ENCODE data around the gene YWHAB.

Gene YWHAB

GRCh38 chr20:44911264-44911921 lies 25.9 kb downstream of the YWHAB start:
- WGBS = 64% methylated on average over 17 of the region's 21 CpGs
- Histone ChIP-seq H2AFZ (ENCODE audit: low read depth, low read length) (no peak overlapping the region), H3K14ac (ENCODE audit: low read length in 2 of 2) (no peak overlapping the region)

GRCh38 chr20:44912189-44912588 lies 26.7 kb downstream of the YWHAB start:
- Histone ChIP-seq H2AFZ (ENCODE audit: low read depth, low read length) (no peak overlapping the region), H3K4me2 (ENCODE audit: low read length, poor library complexity, severe bottlenecking) (no peak overlapping the region), H2BK12ac (ENCODE audit: low read length in 2 of 2) (no peak overlapping the region), H2BK120ac (ENCODE audit: low read depth, low read length) (no peak overlapping the region), H4K91ac (ENCODE audit: low read length) (no peak overlapping the region), H2BK15ac (ENCODE audit: low read depth, poor library complexity, severe bottlenecking) (no peak overlapping the region), H3K36me3 (ENCODE audit: control insufficient read depth in 1 of 2, insufficient read depth in 2 of 2, low read depth in 1 of 2, low read length in 2 of 2) (peaks cover 31 to 61% of the 10 kb centered on the region in 2 experiments), H3K4me1 (ENCODE audit: control insufficient read depth, insufficient read depth, low read depth, low read length) (peaks cover 9% of the 10 kb centered on the region), H3K79me1 (replicated peaks; ENCODE audit: low read length, poor library complexity, severe bottlenecking) (peaks cover 23% of the 10 kb centered on the region), H3K9ac (ENCODE audit: low read length) (no peak overlapping the region), H3K9me3 (ENCODE audit: control insufficient read depth, low read length) (no peaks in the 10 kb centered on the region), H3K4ac (ENCODE audit: low read depth in 1 of 2, low read length in 2 of 2) (no peak overlapping the region), H3K23ac (ENCODE audit: low read length in 2 of 2) (no peak overlapping the region), H3K27ac (ENCODE audit: low read length, poor library complexity, severe bottlenecking) (no peak overlapping the region), H2BK5ac (ENCODE audit: low read depth, low read length, poor library complexity, severe bottlenecking) (no peak overlapping the region), H3K18ac (ENCODE audit: low read depth in 1 of 2, low read length in 2 of 2) (no peak overlapping the region), H3K14ac (ENCODE audit: low read length in 2 of 2) (no peak overlapping the region), H3K27me3 (ENCODE audit: control insufficient read depth in 1 of 2, insufficient read depth in 1 of 2, low read length in 2 of 2) (no peaks in the 10 kb centered on the region), H4K8ac (ENCODE audit: low read length) (no peak overlapping the region), H3K4me3 (ENCODE audit: insufficient read depth in 1 of 2, low read depth in 1 of 2, low read length in 2 of 2) (no peak overlapping the region), H2AK5ac (ENCODE audit: low read length, severe bottlenecking) (no peak overlapping the region)
- WGBS = 100% methylated on average over 2 of the region's 2 CpGs
- DNase-seq = no peak

More at GRCh38 chr20:44911264-44911921, 25.9 kb downstream of the YWHAB start:
- no peak overlapping the region for H3K27ac ChIP-seq (ENCODE audit: low read length, poor library complexity, severe bottlenecking)
- no peak overlapping the region for H3K4me2 ChIP-seq (ENCODE audit: low read length, poor library complexity, severe bottlenecking)
- H2BK120ac ChIP-seq (ENCODE audit: low read depth, low read length) = no peak overlapping the region
- H2BK5ac ChIP-seq (ENCODE audit: low read depth, low read length, poor library complexity, severe bottlenecking) = no peak overlapping the region
- no peak overlapping the region for H2BK15ac ChIP-seq (ENCODE audit: low read depth, poor library complexity, severe bottlenecking)
- H3K36me3 ChIP-seq (ENCODE audit: control insufficient read depth in 1 of 2, insufficient read depth in 2 of 2, low read depth in 1 of 2, low read length in 2 of 2) = peaks cover 24 to 61% of the 10 kb centered on the region in 2 experiments
- H3K9me3 ChIP-seq (ENCODE audit: control insufficient read depth, low read length) = no peaks in the 10 kb centered on the region
- H3K27me3 ChIP-seq (ENCODE audit: control insufficient read depth in 1 of 2, insufficient read depth in 1 of 2, low read length in 2 of 2) = no peaks in the 10 kb centered on the region
- no peak overlapping the region for H4K91ac ChIP-seq (ENCODE audit: low read length)
- peaks cover 24% of the 10 kb centered on the region for H3K79me1 ChIP-seq (replicated peaks; ENCODE audit: low read length, poor library complexity, severe bottlenecking)
- no peak overlapping the region for H3K23ac ChIP-seq (ENCODE audit: low read length in 2 of 2)
- no peak overlapping the region for H3K4ac ChIP-seq (ENCODE audit: low read depth in 1 of 2, low read length in 2 of 2)
- DNase-seq = peak; percentile 64
- H2AK5ac ChIP-seq (ENCODE audit: low read length, severe bottlenecking) = no peak overlapping the region
- no peak overlapping the region for H3K18ac ChIP-seq (ENCODE audit: low read depth in 1 of 2, low read length in 2 of 2)
- H3K4me1 ChIP-seq (ENCODE audit: control insufficient read depth, insufficient read depth, low read depth, low read length) = peaks cover 9% of the 10 kb centered on the region
- H4K8ac ChIP-seq (ENCODE audit: low read length) = peak overlapping the region; percentile 68
- H3K9ac ChIP-seq (ENCODE audit: low read length) = no peak overlapping the region
- H3K4me3 ChIP-seq (ENCODE audit: insufficient read depth in 1 of 2, low read depth in 1 of 2, low read length in 2 of 2) = no peak overlapping the region
- no peak overlapping the region for H2BK12ac ChIP-seq (ENCODE audit: low read length in 2 of 2)

GRCh38 chr20:44914924-44915323 lies 29.4 kb downstream of the YWHAB start:
- Histone ChIP-seq H3K4me2 (ENCODE audit: low read length, poor library complexity, severe bottlenecking) (no peak overlapping the region), H3K27ac (ENCODE audit: low read length, poor library complexity, severe bottlenecking) (no peak overlapping the region), H2AFZ (ENCODE audit: low read depth, low read length) (no peak overlapping the region), H4K8ac (ENCODE audit: low read length) (no peak overlapping the region), H3K9me3 (ENCODE audit: control insufficient read depth, low read length) (no peaks in the 10 kb centered on the region), H3K4me1 (ENCODE audit: control insufficient read depth, insufficient read depth, low read depth, low read length) (peaks cover 8% of the 10 kb centered on the region), H2AK5ac (ENCODE audit: low read length, severe bottlenecking) (no peak overlapping the region), H2BK15ac (ENCODE audit: low read depth, poor library complexity, severe bottlenecking) (no peak overlapping the region), H2BK12ac (ENCODE audit: low read length in 2 of 2) (no peak overlapping the region), H3K23ac (ENCODE audit: low read length in 2 of 2) (no peak overlapping the region), H2BK120ac (ENCODE audit: low read depth, low read length) (no peak overlapping the region), H3K4me3 (ENCODE audit: insufficient read depth in 1 of 2, low read depth in 1 of 2, low read length in 2 of 2) (no peak overlapping the region), H3K27me3 (ENCODE audit: control insufficient read depth in 1 of 2, insufficient read depth in 1 of 2, low read length in 2 of 2) (no peaks in the 10 kb centered on the region), H4K91ac (ENCODE audit: low read length) (no peak overlapping the region), H3K36me3 (ENCODE audit: control insufficient read depth in 1 of 2, insufficient read depth in 2 of 2, low read depth in 1 of 2, low read length in 2 of 2) (peaks cover 38 to 61% of the 10 kb centered on the region in 2 experiments), H3K79me1 (replicated peaks; ENCODE audit: low read length, poor library complexity, severe bottlenecking) (peaks cover 20% of the 10 kb centered on the region), H3K9ac (ENCODE audit: low read length) (no peak overlapping the region), H3K18ac (ENCODE audit: low read depth in 1 of 2, low read length in 2 of 2) (no peak overlapping the region), H3K4ac (ENCODE audit: low read depth in 1 of 2, low read length in 2 of 2) (no peak overlapping the region), H3K14ac (ENCODE audit: low read length in 2 of 2) (no peak overlapping the region), H2BK5ac (ENCODE audit: low read depth, low read length, poor library complexity, severe bottlenecking) (no peak overlapping the region)
- 91% methylated on average over 1 of the region's 1 CpG for WGBS
- no peak for DNase-seq

GRCh38 chr20:44916586-44916985 lies 31.1 kb downstream of the YWHAB start:
- no peak overlapping the region for H4K91ac ChIP-seq (ENCODE audit: low read length)
- H3K27me3 ChIP-seq (ENCODE audit: control insufficient read depth in 1 of 2, insufficient read depth in 1 of 2, low read length in 2 of 2) = no peaks in the 10 kb centered on the region
- H3K18ac ChIP-seq (ENCODE audit: low read depth in 1 of 2, low read length in 2 of 2) = no peak overlapping the region
- no peak overlapping the region for H4K8ac ChIP-seq (ENCODE audit: low read length)
- H3K4me3 ChIP-seq (ENCODE audit: insufficient read depth in 1 of 2, low read depth in 1 of 2, low read length in 2 of 2) = no peak overlapping the region
- no peak overlapping the region for H3K14ac ChIP-seq (ENCODE audit: low read length in 2 of 2)
- WGBS = 96% methylated on average over 12 of the region's 12 CpGs
- H2BK5ac ChIP-seq (ENCODE audit: low read depth, low read length, poor library complexity, severe bottlenecking) = no peak overlapping the region
- no peak overlapping the region for H3K27ac ChIP-seq (ENCODE audit: low read length, poor library complexity, severe bottlenecking)
- H3K9ac ChIP-seq (ENCODE audit: low read length) = no peak overlapping the region
- peaks cover 14% of the 10 kb centered on the region for H3K79me1 ChIP-seq (replicated peaks; ENCODE audit: low read length, poor library complexity, severe bottlenecking)
- no peak overlapping the region for H2BK15ac ChIP-seq (ENCODE audit: low read depth, poor library complexity, severe bottlenecking)
- no peak overlapping the region for H2AK5ac ChIP-seq (ENCODE audit: low read length, severe bottlenecking)
- H2AFZ ChIP-seq (ENCODE audit: low read depth, low read length) = no peak overlapping the region
- no peak overlapping the region for H3K4me2 ChIP-seq (ENCODE audit: low read length, poor library complexity, severe bottlenecking)
- H3K4me1 ChIP-seq (ENCODE audit: control insufficient read depth, insufficient read depth, low read depth, low read length) = peaks cover 3% of the 10 kb centered on the region
- H3K9me3 ChIP-seq (ENCODE audit: control insufficient read depth, low read length) = no peaks in the 10 kb centered on the region
- H3K36me3 ChIP-seq (ENCODE audit: control insufficient read depth in 1 of 2, insufficient read depth in 2 of 2, low read depth in 1 of 2, low read length in 2 of 2) = peaks cover 42 to 65% of the 10 kb centered on the region in 2 experiments
- H2BK12ac ChIP-seq (ENCODE audit: low read length in 2 of 2) = no peak overlapping the region
- H3K4ac ChIP-seq (ENCODE audit: low read depth in 1 of 2, low read length in 2 of 2) = no peak overlapping the region
- H3K23ac ChIP-seq (ENCODE audit: low read length in 2 of 2) = no peak overlapping the region
- no peak for DNase-seq
- no peak overlapping the region for H2BK120ac ChIP-seq (ENCODE audit: low read depth, low read length)

All from mesenchymal stem cell (in vitro differentiated cells and primary cell).